Endothelial cell of umbilical vein (primary cell): ENCODE results near the gene NR3C2. TPM values are rescaled to one million over a fixed set of nuclear protein-coding genes. Genes with fewer than 3 reads are reported as not detected.

Source experiments
- BruUV-seq: library from RNA; stranded (reverse); fragments of 400-500 nt; replicated peaks from 2 replicates; lab custom pipeline; 2021; lab: Mats Ljungman, UMichigan
- CTCF ChIA-PET: fragments of 300-600, 350-600 bp; sonication (Branson Sonifier 250); formaldehyde crosslinking; loops from one replicate; lab custom pipeline; 2021; ENCODE audit warnings: antibody characterized with exemption, inconsistent platforms; lab: Charles Lee
- POLR2A ChIA-PET: fragments of 300-600, 350-600 bp; sonication (Branson Sonifier 250); formaldehyde crosslinking; loops from one replicate; lab custom pipeline; 2021; ENCODE audit warnings: antibody characterized with exemption, inconsistent platforms; lab: Charles Lee
- DNase-seq: peaks from one replicate; pipeline ENCODE4 v3.0.0-alpha.2; 2011; ENCODE audit warnings: low read depth, low spot score
- FAIRE-seq: peaks from 2 replicates; lab custom pipeline; 2011; peaks lifted over from hg19 to GRCh38; lab: Jason Lieb, UNC
- H2AFZ ChIP-seq: 2 replicates; pipeline ENCODE4 v1.6.0; 2012; ENCODE audit warnings: low read depth, low read length, control low read depth, inconsistent platforms
- H3K27ac ChIP-seq: 2 replicates; pipeline ENCODE4 v1.5.1; 2011; ENCODE audit warnings: low read depth, mild to moderate bottlenecking, control low read depth, low read length, moderate library complexity; ENCODE audit not compliant: insufficient read depth
- H3K27me3 ChIP-seq, 2 experiments: 2 replicates each; pipeline versions ENCODE4 v1.6.0 to v1.6.1; 2011; ENCODE audit warnings: low read length in 2 of 2, mixed read lengths in 1 of 2; ENCODE audit not compliant: control insufficient read depth in 2 of 2, insufficient read depth in 2 of 2
- H3K36me3 ChIP-seq, 2 experiments: 2 replicates in 1 of 2; 3 replicates in 1 of 2; pipeline ENCODE4 v1.5.1; 2011; ENCODE audit warnings: low read length in 2 of 2, mild to moderate bottlenecking in 1 of 2, moderate library complexity in 1 of 2; ENCODE audit not compliant: control insufficient read depth in 2 of 2, insufficient read depth in 2 of 2; ENCODE audit errors: extremely low read depth in 1 of 2
- H3K4me1 ChIP-seq: 3 replicates; pipeline ENCODE4 v1.5.1; 2011; ENCODE audit warnings: mild to moderate bottlenecking, low read length; ENCODE audit not compliant: control insufficient read depth, insufficient read depth; ENCODE audit errors: extremely low read depth
- H3K4me2 ChIP-seq: 2 replicates; pipeline ENCODE4 v1.6.1; 2011; ENCODE audit warnings: low read length, control low read depth, mixed read lengths; ENCODE audit not compliant: insufficient read depth
- H3K4me3 ChIP-seq, 3 experiments: fragments of 200-600 bp in 1 of 3; sonication (generic), shearing (Covaris generic) in 1 of 3; replicated peaks in 1 of 3; 2 replicates each; pipeline ENCODE4 v1.5.1; 2011 to 2016; ENCODE audit warnings: control low read depth in 3 of 3, low read length in 3 of 3, mild to moderate bottlenecking in 2 of 3, inconsistent platforms in 1 of 3, low read depth in 1 of 3, moderate library complexity in 1 of 3; ENCODE audit not compliant: insufficient read depth in 1 of 3
- H3K79me2 ChIP-seq: 2 replicates; pipeline ENCODE4 v1.6.0; 2012; ENCODE audit warnings: low read length, inconsistent platforms; ENCODE audit not compliant: control insufficient read depth, insufficient read depth
- H3K9ac ChIP-seq: replicated peaks from 2 replicates; pipeline ENCODE3; 2011; ENCODE audit warnings: low read length, control low read depth; ENCODE audit not compliant: insufficient read depth; ENCODE audit errors: extremely low read depth
- H3K9me1 ChIP-seq: replicated peaks from 3 replicates; pipeline ENCODE4 v1.6.0; 2011; ENCODE audit warnings: mild to moderate bottlenecking, low read length; ENCODE audit not compliant: control insufficient read depth, insufficient read depth; ENCODE audit errors: extremely low read depth
- H3K9me3 ChIP-seq: replicated peaks from 2 replicates; pipeline ENCODE4 v1.5.1; 2012; ENCODE audit warnings: low read length, inconsistent platforms; ENCODE audit not compliant: control insufficient read depth, insufficient read depth
- H4K20me1 ChIP-seq: replicated peaks from 2 replicates; pipeline ENCODE3; 2011; ENCODE audit warnings: mild to moderate bottlenecking, low read length; ENCODE audit not compliant: control insufficient read depth, insufficient read depth; ENCODE audit errors: extremely low read depth
- EZH2 ChIP-seq: IDR thresholded peaks from 2 replicates; pipeline ENCODE4 v1.6.1; 2012; ENCODE audit warnings: borderline replicate concordance, low read depth, mild to moderate bottlenecking, moderate library complexity, low read length, inconsistent platforms; ENCODE audit not compliant: severe bottlenecking
- FOS ChIP-seq: IDR thresholded peaks from 2 replicates; pipeline ENCODE4 v1.6.1; 2011; ENCODE audit warnings: mild to moderate bottlenecking, low read length, moderate library complexity, borderline replicate concordance; ENCODE audit not compliant: insufficient read depth
- GATA2 ChIP-seq: IDR thresholded peaks from 2 replicates; pipeline ENCODE4 v1.7.0; 2011; ENCODE audit warnings: low read depth, mild to moderate bottlenecking, moderate library complexity, mixed read lengths, low read length; ENCODE audit not compliant: insufficient read length, insufficient read depth
- JUN ChIP-seq: IDR thresholded peaks from 2 replicates; pipeline ENCODE4 v1.6.1; 2011; ENCODE audit warnings: borderline replicate concordance, low read depth; ENCODE audit not compliant: insufficient read length, insufficient read depth
- MYC ChIP-seq: IDR thresholded peaks from one replicate; pipeline ENCODE4 v1.6.1; 2011; ENCODE audit warnings: mild to moderate bottlenecking, low read depth, low read length
- POLR2A ChIP-seq: IDR thresholded peaks from 2 replicates; pipeline ENCODE4 v1.6.1; 2012; ENCODE audit warnings: low read depth, mild to moderate bottlenecking, control low read depth, low read length
- POLR2AphosphoS5 ChIP-seq: IDR thresholded peaks from 2 replicates; pipeline ENCODE4 v1.6.1; 2012; ENCODE audit warnings: low read depth, mild to moderate bottlenecking, control low read depth, low read length, moderate library complexity; ENCODE audit not compliant: insufficient read depth
- dilution Hi-C: fragments of 300-500 bp; cut with MboI; formaldehyde crosslinking; loops from one replicate; pipeline ENCODE4 v1.15.0; 2019; ENCODE audit warnings: low sequenced_read_pairs; ENCODE audit not compliant: extremely low pct_ligation_motif_present
- intact Hi-C: fragments of 100-400 bp; cut with micrococcal nuclease; formaldehyde crosslinking; loops from one replicate; pipeline ENCODE4 v1.10.0; 2022
- polyA plus RNA-seq, 4 experiments: library from polyadenylated mRNA; depleted of rRNA in 3 of 4; stranded (reverse) in 3 of 4; unstranded in 1 of 4; fragments of >200 nt; gene quantifications; 2 replicates each; pipeline versions ENCODE4 v1.2.1 to v1.2.3, GENCODE V29; 2011 to 2012; ENCODE audit warnings: missing spikeins in 1 of 4
- total RNA-seq: library from RNA; stranded (reverse); gene quantifications from 2 replicates; pipeline ENCODE4 v1.2.3, GENCODE V29; 2021
- TF ChIP-seq, protein P1 (sequence below), 2 donors: IDR thresholded peaks; 1 replicate in 1 of 2; 2 replicates in 1 of 2; pipeline ENCODE4 v1.5.1; 2011; ENCODE audit warnings: low read length in 2 of 2, mild to moderate bottlenecking in 2 of 2, moderate library complexity in 2 of 2, control low read depth in 1 of 2, inconsistent platforms in 1 of 2, low read depth in 1 of 2; ENCODE audit not compliant: insufficient read depth in 1 of 2; ENCODE audit errors: extremely low read depth in 1 of 2
- TF ChIP-seq, protein P2 (sequence below): IDR thresholded peaks from 2 replicates; pipeline ENCODE4 v1.6.1; 2011; ENCODE audit not compliant: insufficient read depth, insufficient read length

NR3C2 gene
- total and polyA plus RNA-seq, 2 donors (not counting 3 experiments of a cell fraction or from before 2014, with no cell fraction given), result 4.8 to 16.4 TPM

DNA sequence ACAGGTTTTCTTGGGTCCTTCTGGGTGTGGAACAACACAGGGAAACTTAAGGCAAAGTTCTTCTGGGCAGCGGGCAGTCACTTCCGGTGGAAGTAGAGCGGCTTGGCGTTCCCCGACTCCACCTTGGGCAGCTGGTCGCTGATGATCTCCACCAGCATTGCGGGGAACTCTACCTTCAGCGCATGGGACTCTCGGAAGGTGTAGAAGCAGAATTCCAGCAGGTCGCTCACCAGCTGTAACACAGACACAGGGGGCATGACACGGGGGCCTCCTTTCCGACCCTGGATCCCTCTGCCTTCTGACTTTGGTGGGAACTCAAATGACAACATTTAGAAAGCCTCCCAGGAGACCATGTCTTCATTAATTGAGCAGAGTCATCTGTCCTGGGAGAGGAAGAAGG is 360.9 kb downstream of the NR3C2 start:
- dilution Hi-C loops, result no loop called here
- CTCF ChIA-PET, result interaction anchor here (1.0 kb wide), 1 partner anchor 13 kb away, joined by 3 read pairs; no protein-coding TSS in a partner anchor
- FAIRE-seq (no peak), DNase-seq (no peak)
- Histone ChIP-seq H3K4me2 (no peak overlapping the region), H3K4me1 (no peaks in the 10 kb centered on the region), H3K9ac (no peak overlapping the region), H3K9me1 (no peaks in the 10 kb centered on the region), H3K27me3 (no peaks in the 10 kb centered on the region), H2AFZ (no peak overlapping the region), H3K9me3 (no peaks in the 10 kb centered on the region), H3K79me2 (no peaks in the 10 kb centered on the region), H3K4me3 (no peak overlapping the region), H4K20me1 (no peaks in the 10 kb centered on the region), H3K27ac (no peak overlapping the region), H3K36me3 (peaks cover 2% of the 10 kb centered on the region in 2 experiments)
- no TSS peak for BruUV-seq
- intact Hi-C loops, result no loop called here
- TF ChIP-seq, protein P1, sequence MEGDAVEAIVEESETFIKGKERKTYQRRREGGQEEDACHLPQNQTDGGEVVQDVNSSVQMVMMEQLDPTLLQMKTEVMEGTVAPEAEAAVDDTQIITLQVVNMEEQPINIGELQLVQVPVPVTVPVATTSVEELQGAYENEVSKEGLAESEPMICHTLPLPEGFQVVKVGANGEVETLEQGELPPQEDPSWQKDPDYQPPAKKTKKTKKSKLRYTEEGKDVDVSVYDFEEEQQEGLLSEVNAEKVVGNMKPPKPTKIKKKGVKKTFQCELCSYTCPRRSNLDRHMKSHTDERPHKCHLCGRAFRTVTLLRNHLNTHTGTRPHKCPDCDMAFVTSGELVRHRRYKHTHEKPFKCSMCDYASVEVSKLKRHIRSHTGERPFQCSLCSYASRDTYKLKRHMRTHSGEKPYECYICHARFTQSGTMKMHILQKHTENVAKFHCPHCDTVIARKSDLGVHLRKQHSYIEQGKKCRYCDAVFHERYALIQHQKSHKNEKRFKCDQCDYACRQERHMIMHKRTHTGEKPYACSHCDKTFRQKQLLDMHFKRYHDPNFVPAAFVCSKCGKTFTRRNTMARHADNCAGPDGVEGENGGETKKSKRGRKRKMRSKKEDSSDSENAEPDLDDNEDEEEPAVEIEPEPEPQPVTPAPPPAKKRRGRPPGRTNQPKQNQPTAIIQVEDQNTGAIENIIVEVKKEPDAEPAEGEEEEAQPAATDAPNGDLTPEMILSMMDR (IDR thresholded peaks at IDR 0.05; ENCODE audit: extremely low read depth in 1 of 2, insufficient read depth in 1 of 2, low read depth in 1 of 2, low read length in 2 of 2), result no peak
- TF ChIP-seq POLR2AphosphoS5, result no peak
- no peak for TF ChIP-seq POLR2A
- TF ChIP-seq MYC, result no peak
- TF ChIP-seq JUN, result no peak
- no peak for TF ChIP-seq GATA2
- TF ChIP-seq EZH2, result no peak
- TF ChIP-seq FOS, result no peak
- TF ChIP-seq, protein P2, sequence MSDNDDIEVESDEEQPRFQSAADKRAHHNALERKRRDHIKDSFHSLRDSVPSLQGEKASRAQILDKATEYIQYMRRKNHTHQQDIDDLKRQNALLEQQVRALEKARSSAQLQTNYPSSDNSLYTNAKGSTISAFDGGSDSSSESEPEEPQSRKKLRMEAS, result no peak
- POLR2A ChIA-PET, result no interaction called here
